Fibroblast of lung (primary cell): ENCODE data around the gene SLAMF1. TPM values are rescaled to one million over a fixed set of nuclear protein-coding genes. Genes with fewer than 3 reads are reported as not detected.
"Not testable (repeated sequence)": the region's sequence is repeated elsewhere in the genome, so short reads cannot be mapped to it uniquely, and the experiment has no call there.

Source experiments
- DNase-seq, 2 donors: peaks; one replicate each; pipeline versions ENCODE4 v3.0.0 to v3.0.0-alpha.2; 2010; ENCODE audit warnings: low read depth in 2 of 2
- H2AFZ ChIP-seq: 2 replicates; pipeline ENCODE4 v1.5.1; 2012; ENCODE audit warnings: low read length, control low read depth, inconsistent platforms
- H3K27ac ChIP-seq: 2 replicates; pipeline ENCODE4 v1.5.1; 2011; ENCODE audit warnings: low read length, control low read depth; ENCODE audit not compliant: insufficient read depth
- H3K27me3 ChIP-seq: 2 replicates; pipeline ENCODE4 v1.5.1; 2011; ENCODE audit warnings: mild to moderate bottlenecking, low read length; ENCODE audit not compliant: control insufficient read depth, insufficient read depth
- H3K36me3 ChIP-seq: 2 replicates; pipeline ENCODE4 v1.5.1; 2011; ENCODE audit warnings: low read length; ENCODE audit not compliant: control insufficient read depth, insufficient read depth
- H3K4me1 ChIP-seq: 2 replicates; pipeline ENCODE4 v1.5.1; 2011; ENCODE audit warnings: low read length; ENCODE audit not compliant: control insufficient read depth, insufficient read depth; ENCODE audit errors: extremely low read depth
- H3K4me2 ChIP-seq: 2 replicates; pipeline ENCODE4 v1.5.1; 2011; ENCODE audit warnings: low read length, control low read depth; ENCODE audit not compliant: insufficient read depth; ENCODE audit errors: extremely low read depth
- H3K4me3 ChIP-seq, 4 experiments: fragments of 200-600 bp in 1 of 4; sonication (generic) in 1 of 4; replicated peaks in 1 of 4; 2 replicates each; pipeline ENCODE4 v1.5.1; 2011 to 2016; ENCODE audit warnings: low read length in 4 of 4, low read depth in 3 of 4, mild to moderate bottlenecking in 3 of 4, control low read depth in 2 of 4, inconsistent platforms in 1 of 4, mixed read lengths in 1 of 4; ENCODE audit not compliant: insufficient read depth in 1 of 4; ENCODE audit errors: control extremely low read depth in 1 of 4
- H3K79me2 ChIP-seq: 2 replicates; pipeline ENCODE4 v1.5.1; 2012; ENCODE audit warnings: mild to moderate bottlenecking, low read length, inconsistent platforms; ENCODE audit not compliant: control insufficient read depth, insufficient read depth
- H3K9ac ChIP-seq: 2 replicates; pipeline ENCODE4 v1.5.1; 2011; ENCODE audit warnings: mild to moderate bottlenecking, low read length, control low read depth; ENCODE audit not compliant: insufficient read depth
- H3K9me3 ChIP-seq: 2 replicates; pipeline ENCODE4 v1.5.1; 2012; ENCODE audit warnings: low read depth, low read length; ENCODE audit not compliant: control insufficient read depth, insufficient read depth
- H4K20me1 ChIP-seq: 2 replicates; pipeline ENCODE4 v1.5.1; 2011; ENCODE audit warnings: low read length; ENCODE audit not compliant: control insufficient read depth, insufficient read depth; ENCODE audit errors: extremely low read depth
- EZH2 ChIP-seq: IDR thresholded peaks from 2 replicates; pipeline ENCODE4 v1.5.1; 2012; ENCODE audit warnings: low read length, control low read depth, mild to moderate bottlenecking; ENCODE audit errors: missing control alignments
- polyA plus RNA-seq, 2 donors: library from polyadenylated mRNA; depleted of rRNA in 1 of 2; stranded (reverse) in 1 of 2; unstranded in 1 of 2; fragments of >200 nt; gene quantifications; 2 replicates each; pipeline ENCODE4 v1.2.1, GENCODE V29; 2011 to 2012; ENCODE audit warnings: missing spikeins in 1 of 2
- total RNA-seq: library from RNA; depleted of rRNA; stranded (reverse); fragments of >200 nt; gene quantifications from 2 replicates; pipeline ENCODE4 v1.2.1, GENCODE V29; 2014
- TF ChIP-seq, protein P1 (sequence below), 2 donors: IDR thresholded peaks in 1 of 2; conservative IDR thresholded peaks in 1 of 2; 1 replicate in 1 of 2; 2 replicates in 1 of 2; pipeline ENCODE4 v1.5.1; 2011 to 2012; ENCODE audit warnings: low read length in 2 of 2, control low read depth in 1 of 2, inconsistent platforms in 1 of 2, low read depth in 1 of 2, mild to moderate bottlenecking in 1 of 2

SLAMF1 gene
- total and polyA plus RNA-seq, 2 donors (not counting 1 experiment from before 2014, with no cell fraction given) = not detected

DNA sequence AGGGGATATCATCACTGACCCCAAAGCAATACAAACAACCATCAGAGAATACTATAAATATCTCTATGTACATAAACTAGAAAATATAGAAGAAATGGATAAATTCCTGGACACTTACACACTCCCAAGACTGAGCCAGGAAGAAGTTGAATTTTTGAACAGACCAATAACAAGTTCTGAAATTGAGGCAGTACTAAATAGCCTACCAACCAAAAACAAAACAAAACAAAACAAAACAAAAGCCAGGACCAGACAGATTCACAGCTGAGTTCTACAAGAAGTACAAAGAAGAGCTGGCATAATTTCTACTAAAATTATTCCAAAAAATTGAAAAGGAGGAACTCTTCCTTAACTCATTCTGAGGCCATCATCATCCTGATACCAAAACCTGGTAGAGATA is 86.0 kb downstream of the SLAMF1 start:
- H3K36me3 ChIP-seq = no peaks in the 10 kb centered on the region
- no peak overlapping the region for H3K27ac ChIP-seq
- no peak overlapping the region for H3K4me2 ChIP-seq
- no peaks in the 10 kb centered on the region for H4K20me1 ChIP-seq
- DNase-seq = no peak
- no peak for TF ChIP-seq EZH2
- TF ChIP-seq, protein P1, sequence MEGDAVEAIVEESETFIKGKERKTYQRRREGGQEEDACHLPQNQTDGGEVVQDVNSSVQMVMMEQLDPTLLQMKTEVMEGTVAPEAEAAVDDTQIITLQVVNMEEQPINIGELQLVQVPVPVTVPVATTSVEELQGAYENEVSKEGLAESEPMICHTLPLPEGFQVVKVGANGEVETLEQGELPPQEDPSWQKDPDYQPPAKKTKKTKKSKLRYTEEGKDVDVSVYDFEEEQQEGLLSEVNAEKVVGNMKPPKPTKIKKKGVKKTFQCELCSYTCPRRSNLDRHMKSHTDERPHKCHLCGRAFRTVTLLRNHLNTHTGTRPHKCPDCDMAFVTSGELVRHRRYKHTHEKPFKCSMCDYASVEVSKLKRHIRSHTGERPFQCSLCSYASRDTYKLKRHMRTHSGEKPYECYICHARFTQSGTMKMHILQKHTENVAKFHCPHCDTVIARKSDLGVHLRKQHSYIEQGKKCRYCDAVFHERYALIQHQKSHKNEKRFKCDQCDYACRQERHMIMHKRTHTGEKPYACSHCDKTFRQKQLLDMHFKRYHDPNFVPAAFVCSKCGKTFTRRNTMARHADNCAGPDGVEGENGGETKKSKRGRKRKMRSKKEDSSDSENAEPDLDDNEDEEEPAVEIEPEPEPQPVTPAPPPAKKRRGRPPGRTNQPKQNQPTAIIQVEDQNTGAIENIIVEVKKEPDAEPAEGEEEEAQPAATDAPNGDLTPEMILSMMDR (conservative IDR thresholded peaks at IDR 0.05 in 1 of 2, IDR thresholded peaks at IDR 0.05 in 1 of 2; ENCODE audit: low read depth in 1 of 2, low read length in 2 of 2) = no peak
- H3K4me3 ChIP-seq = no peak overlapping the region
- no peak overlapping the region for H3K9ac ChIP-seq
- H2AFZ ChIP-seq = no peak overlapping the region
- no peaks in the 10 kb centered on the region for H3K79me2 ChIP-seq
- no peaks in the 10 kb centered on the region for H3K27me3 ChIP-seq
- H3K4me1 ChIP-seq = no peaks in the 10 kb centered on the region
- no peaks in the 10 kb centered on the region for H3K9me3 ChIP-seq

DNA sequence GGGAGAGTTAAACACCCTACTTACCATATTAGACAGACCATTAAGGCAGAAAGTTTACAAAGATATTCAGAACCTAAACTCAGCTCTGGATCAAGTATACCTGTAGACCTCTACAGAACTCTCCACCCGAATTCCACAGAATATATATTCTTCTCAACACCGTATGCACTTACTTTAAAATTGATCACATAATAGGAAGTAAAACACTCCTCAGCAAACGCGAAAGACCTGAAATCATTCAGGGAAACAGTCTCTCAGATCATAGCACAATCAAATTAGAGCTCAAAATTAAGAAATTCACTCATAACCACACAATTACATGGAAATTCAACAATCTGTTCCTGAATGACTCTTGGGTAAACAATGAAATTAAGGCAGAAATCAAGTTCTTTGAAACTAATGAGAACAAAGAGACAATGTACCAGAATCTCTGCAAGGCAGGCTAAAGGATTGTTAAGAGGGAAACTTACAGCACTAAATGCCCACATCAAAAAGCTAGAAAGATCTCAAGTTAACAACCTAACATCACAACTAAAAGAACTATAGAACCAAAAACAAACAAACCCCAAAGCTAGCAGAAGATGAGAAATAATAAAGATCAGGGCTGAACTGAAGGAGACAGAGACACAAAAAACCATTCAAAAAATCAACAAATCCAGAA is 86.7 kb downstream of the SLAMF1 start:
- Histone ChIP-seq H2AFZ (no peak overlapping the region), H3K9me3 (no peaks in the 10 kb centered on the region), H3K27ac (no peak overlapping the region), H3K79me2 (no peaks in the 10 kb centered on the region), H3K36me3 (no peaks in the 10 kb centered on the region), H3K27me3 (no peaks in the 10 kb centered on the region), H3K4me2 (no peak overlapping the region), H3K4me1 (no peaks in the 10 kb centered on the region), H4K20me1 (no peaks in the 10 kb centered on the region), H3K9ac (no peak overlapping the region), H3K4me3 (no peak overlapping the region)
- TF ChIP-seq, protein P1 (conservative IDR thresholded peaks at IDR 0.05 in 1 of 2, IDR thresholded peaks at IDR 0.05 in 1 of 2; ENCODE audit: low read depth in 1 of 2, low read length in 2 of 2) = no peak
- TF ChIP-seq EZH2 = no peak
- DNase-seq = no peak

DNA sequence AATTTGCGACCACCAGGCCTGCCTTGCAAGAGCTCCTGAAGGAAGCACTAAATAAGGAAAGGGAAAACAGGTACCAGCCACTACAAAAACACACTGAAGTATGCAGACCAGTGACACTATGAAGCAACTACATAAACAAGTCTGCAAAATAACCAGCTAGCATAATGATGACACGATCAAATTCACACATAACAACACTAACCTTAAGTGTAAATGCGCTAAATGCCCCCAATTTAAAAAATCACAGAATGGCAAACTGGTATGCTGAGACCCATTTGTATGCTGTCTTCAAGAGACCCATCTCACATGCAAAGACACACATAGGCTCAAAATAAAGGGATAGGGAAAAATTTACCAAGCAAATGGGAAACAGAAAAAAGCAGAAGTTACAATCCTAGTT is 87.4 kb downstream of the SLAMF1 start:
- not testable (repeated sequence) for H3K27me3 ChIP-seq, H3K79me2 ChIP-seq, H3K4me1 ChIP-seq, H3K4me3 ChIP-seq, H3K9me3 ChIP-seq, H3K4me2 ChIP-seq, DNase-seq, H3K9ac ChIP-seq, H3K27ac ChIP-seq, H3K36me3 ChIP-seq, H2AFZ ChIP-seq, H4K20me1 ChIP-seq
